K562 (cell line): ENCODE data around the gene NUCKS1.

ENCODE experiments used
- TEAD4 ChIP-seq, 2 experiments: sonication (generic) in 1 of 2; formaldehyde crosslinking in 1 of 2; IDR thresholded peaks; 2 replicates each; pipeline versions ENCODE4 v1.6.1 to v1.8.0; 2012 to 2022; ENCODE audit warnings: borderline replicate concordance in 1 of 2, inconsistent platforms in 1 of 2, low read length in 1 of 2, mild to moderate bottlenecking in 1 of 2, missing genetic modification reagents in 1 of 2
- ZNF143 ChIP-seq: sonication (generic); formaldehyde crosslinking; IDR thresholded peaks from 2 replicates; pipeline ENCODE4 v1.9.0; 2022; ENCODE audit warnings: mild to moderate bottlenecking, missing genetic modification reagents
- TF ChIP-seq, protein P1 (sequence below): fragments of 450-650 bp; IDR thresholded peaks from 2 replicates; pipeline ENCODE4 v1.6.1; 2018; ENCODE audit not compliant: partially characterized antibody
- TF ChIP-seq, protein P2 (sequence below): IDR thresholded peaks from 2 replicates; pipeline ENCODE4 v1.6.1; 2011; ENCODE audit warnings: borderline replicate concordance, low read depth, mild to moderate bottlenecking, moderate library complexity, low read length; ENCODE audit not compliant: insufficient read depth, poor library complexity, severe bottlenecking
- TF ChIP-seq, protein P3 (sequence below), 2 experiments: fragments of 450-650 bp; formaldehyde crosslinking in 1 of 2; IDR thresholded peaks; 2 replicates each; pipeline versions ENCODE4 v1.4.0 to v1.6.1; 2014 to 2020; ENCODE audit warnings: mild to moderate bottlenecking in 2 of 2, borderline replicate concordance in 1 of 2, low read depth in 1 of 2
- TF ChIP-seq, protein P4 (sequence below), 3 experiments: IDR thresholded peaks in 2 of 3; conservative IDR thresholded peaks in 1 of 3; 2 replicates each; pipeline ENCODE4 v1.5.1; 2011 to 2012; ENCODE audit warnings: low read length in 3 of 3, mild to moderate bottlenecking in 3 of 3, control low read depth in 2 of 3, improper control_type of control experiment in 1 of 3, inconsistent platforms in 1 of 3, low read depth in 1 of 3, mixed read lengths in 1 of 3, moderate library complexity in 1 of 3; ENCODE audit not compliant: insufficient read depth in 2 of 3
- TF ChIP-seq, protein P5 (sequence below), 2 experiments: fragments of 450-650 bp in 1 of 2; sonication (generic) in 1 of 2; formaldehyde crosslinking in 1 of 2; IDR thresholded peaks in 1 of 2; conservative IDR thresholded peaks in 1 of 2; 2 replicates each; pipeline versions ENCODE4 v1.6.1 to v1.8.1; 2016 to 2023; ENCODE audit warnings: mild to moderate bottlenecking in 2 of 2, moderate library complexity in 2 of 2, inconsistent platforms in 1 of 2, missing genetic modification reagents in 1 of 2

DNA sequence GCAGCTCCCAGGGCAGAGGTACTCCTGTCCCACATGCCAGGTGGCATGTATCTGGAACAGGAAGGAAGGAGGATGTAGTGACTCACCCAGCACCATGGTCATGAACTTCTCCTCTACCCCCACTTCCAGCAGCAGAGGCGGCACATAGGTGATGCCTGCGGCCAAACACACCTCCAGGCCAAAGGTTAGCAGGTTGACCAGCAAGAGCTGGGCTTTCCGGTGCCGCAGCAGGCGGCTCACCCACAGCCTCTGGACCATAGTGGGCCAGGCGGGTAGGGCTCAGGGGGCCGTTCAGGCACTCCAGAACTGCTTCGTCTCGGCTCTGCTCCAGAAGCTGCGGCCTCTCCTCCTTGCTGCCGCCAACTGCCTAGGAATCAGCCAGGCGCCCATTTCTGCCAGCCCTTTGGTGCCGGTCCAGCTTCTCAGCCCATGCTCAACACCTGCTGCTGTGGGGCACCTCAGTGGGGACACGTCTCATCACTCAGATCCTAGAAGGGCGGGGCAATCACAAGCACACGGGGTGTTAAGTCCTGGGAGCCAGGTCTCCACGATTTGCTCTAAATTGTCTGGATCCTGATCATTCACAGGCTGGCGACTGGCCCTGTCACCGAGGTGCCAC is 85.5 kb downstream of the NUCKS1 start:
- TF ChIP-seq, protein P1, sequence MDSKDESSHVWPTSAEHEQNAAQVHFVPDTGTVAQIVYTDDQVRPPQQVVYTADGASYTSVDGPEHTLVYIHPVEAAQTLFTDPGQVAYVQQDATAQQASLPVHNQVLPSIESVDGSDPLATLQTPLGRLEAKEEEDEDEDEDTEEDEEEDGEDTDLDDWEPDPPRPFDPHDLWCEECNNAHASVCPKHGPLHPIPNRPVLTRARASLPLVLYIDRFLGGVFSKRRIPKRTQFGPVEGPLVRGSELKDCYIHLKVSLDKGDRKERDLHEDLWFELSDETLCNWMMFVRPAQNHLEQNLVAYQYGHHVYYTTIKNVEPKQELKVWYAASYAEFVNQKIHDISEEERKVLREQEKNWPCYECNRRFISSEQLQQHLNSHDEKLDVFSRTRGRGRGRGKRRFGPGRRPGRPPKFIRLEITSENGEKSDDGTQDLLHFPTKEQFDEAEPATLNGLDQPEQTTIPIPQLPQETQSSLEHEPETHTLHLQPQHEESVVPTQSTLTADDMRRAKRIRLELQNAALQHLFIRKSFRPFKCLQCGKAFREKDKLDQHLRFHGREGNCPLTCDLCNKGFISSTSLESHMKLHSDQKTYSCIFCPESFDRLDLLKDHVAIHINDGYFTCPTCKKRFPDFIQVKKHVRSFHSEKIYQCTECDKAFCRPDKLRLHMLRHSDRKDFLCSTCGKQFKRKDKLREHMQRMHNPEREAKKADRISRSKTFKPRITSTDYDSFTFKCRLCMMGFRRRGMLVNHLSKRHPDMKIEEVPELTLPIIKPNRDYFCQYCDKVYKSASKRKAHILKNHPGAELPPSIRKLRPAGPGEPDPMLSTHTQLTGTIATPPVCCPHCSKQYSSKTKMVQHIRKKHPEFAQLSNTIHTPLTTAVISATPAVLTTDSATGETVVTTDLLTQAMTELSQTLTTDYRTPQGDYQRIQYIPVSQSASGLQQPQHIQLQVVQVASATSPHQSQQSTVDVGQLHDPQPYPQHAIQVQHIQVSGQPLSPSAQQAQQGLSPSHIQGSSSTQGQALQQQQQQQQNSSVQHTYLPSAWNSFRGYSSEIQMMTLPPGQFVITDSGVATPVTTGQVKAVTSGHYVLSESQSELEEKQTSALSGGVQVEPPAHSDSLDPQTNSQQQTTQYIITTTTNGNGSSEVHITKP: no peak
- TF ChIP-seq TEAD4 (IDR thresholded peaks at IDR 0.05; ENCODE audit: low read length) (no peak), TEAD4 (CRISPR knock-in tag; IDR thresholded peaks at IDR 0.05; ENCODE audit: borderline replicate concordance) (no peak), ZNF143 (CRISPR knock-in tag) (no peak)
- TF ChIP-seq, protein P2, sequence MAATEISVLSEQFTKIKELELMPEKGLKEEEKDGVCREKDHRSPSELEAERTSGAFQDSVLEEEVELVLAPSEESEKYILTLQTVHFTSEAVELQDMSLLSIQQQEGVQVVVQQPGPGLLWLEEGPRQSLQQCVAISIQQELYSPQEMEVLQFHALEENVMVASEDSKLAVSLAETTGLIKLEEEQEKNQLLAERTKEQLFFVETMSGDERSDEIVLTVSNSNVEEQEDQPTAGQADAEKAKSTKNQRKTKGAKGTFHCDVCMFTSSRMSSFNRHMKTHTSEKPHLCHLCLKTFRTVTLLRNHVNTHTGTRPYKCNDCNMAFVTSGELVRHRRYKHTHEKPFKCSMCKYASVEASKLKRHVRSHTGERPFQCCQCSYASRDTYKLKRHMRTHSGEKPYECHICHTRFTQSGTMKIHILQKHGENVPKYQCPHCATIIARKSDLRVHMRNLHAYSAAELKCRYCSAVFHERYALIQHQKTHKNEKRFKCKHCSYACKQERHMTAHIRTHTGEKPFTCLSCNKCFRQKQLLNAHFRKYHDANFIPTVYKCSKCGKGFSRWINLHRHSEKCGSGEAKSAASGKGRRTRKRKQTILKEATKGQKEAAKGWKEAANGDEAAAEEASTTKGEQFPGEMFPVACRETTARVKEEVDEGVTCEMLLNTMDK: no peak
- TF ChIP-seq, protein P3, sequence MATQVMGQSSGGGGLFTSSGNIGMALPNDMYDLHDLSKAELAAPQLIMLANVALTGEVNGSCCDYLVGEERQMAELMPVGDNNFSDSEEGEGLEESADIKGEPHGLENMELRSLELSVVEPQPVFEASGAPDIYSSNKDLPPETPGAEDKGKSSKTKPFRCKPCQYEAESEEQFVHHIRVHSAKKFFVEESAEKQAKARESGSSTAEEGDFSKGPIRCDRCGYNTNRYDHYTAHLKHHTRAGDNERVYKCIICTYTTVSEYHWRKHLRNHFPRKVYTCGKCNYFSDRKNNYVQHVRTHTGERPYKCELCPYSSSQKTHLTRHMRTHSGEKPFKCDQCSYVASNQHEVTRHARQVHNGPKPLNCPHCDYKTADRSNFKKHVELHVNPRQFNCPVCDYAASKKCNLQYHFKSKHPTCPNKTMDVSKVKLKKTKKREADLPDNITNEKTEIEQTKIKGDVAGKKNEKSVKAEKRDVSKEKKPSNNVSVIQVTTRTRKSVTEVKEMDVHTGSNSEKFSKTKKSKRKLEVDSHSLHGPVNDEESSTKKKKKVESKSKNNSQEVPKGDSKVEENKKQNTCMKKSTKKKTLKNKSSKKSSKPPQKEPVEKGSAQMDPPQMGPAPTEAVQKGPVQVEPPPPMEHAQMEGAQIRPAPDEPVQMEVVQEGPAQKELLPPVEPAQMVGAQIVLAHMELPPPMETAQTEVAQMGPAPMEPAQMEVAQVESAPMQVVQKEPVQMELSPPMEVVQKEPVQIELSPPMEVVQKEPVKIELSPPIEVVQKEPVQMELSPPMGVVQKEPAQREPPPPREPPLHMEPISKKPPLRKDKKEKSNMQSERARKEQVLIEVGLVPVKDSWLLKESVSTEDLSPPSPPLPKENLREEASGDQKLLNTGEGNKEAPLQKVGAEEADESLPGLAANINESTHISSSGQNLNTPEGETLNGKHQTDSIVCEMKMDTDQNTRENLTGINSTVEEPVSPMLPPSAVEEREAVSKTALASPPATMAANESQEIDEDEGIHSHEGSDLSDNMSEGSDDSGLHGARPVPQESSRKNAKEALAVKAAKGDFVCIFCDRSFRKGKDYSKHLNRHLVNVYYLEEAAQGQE (IDR thresholded peaks at IDR 0.05; ENCODE audit: borderline replicate concordance): no peak
- TF ChIP-seq, protein P3 (CRISPR knock-in tag; IDR thresholded peaks at IDR 0.05; ENCODE audit: low read depth): no peak
- TF ChIP-seq, protein P4, sequence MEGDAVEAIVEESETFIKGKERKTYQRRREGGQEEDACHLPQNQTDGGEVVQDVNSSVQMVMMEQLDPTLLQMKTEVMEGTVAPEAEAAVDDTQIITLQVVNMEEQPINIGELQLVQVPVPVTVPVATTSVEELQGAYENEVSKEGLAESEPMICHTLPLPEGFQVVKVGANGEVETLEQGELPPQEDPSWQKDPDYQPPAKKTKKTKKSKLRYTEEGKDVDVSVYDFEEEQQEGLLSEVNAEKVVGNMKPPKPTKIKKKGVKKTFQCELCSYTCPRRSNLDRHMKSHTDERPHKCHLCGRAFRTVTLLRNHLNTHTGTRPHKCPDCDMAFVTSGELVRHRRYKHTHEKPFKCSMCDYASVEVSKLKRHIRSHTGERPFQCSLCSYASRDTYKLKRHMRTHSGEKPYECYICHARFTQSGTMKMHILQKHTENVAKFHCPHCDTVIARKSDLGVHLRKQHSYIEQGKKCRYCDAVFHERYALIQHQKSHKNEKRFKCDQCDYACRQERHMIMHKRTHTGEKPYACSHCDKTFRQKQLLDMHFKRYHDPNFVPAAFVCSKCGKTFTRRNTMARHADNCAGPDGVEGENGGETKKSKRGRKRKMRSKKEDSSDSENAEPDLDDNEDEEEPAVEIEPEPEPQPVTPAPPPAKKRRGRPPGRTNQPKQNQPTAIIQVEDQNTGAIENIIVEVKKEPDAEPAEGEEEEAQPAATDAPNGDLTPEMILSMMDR (IDR thresholded peaks at IDR 0.05 in 2 of 3, conservative IDR thresholded peaks at IDR 0.05 in 1 of 3; ENCODE audit: insufficient read depth in 2 of 3, low read depth in 1 of 3, low read length in 3 of 3): no peak
- TF ChIP-seq, protein P5, sequence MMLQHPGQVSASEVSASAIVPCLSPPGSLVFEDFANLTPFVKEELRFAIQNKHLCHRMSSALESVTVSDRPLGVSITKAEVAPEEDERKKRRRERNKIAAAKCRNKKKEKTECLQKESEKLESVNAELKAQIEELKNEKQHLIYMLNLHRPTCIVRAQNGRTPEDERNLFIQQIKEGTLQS (IDR thresholded peaks at IDR 0.05): no peak
- TF ChIP-seq, protein P5 (CRISPR knock-in tag; conservative IDR thresholded peaks at IDR 0.05): no peak
